Mesenchymal stem cell (in vitro differentiated cells and primary cell): ENCODE data around the gene SMURF1.

Experiments
- DNase-seq: peaks from one replicate; pipeline ENCODE4 v3.0.0-alpha.2; 2013
- H2AFZ ChIP-seq: one replicate; pipeline ENCODE4 v1.6.1; 2013; ENCODE audit warnings: low read depth, mild to moderate bottlenecking, control low read depth, inconsistent platforms, low read length, moderate library complexity
- H2AK5ac ChIP-seq: 2 replicates; pipeline ENCODE4 v1.6.1; 2013; ENCODE audit warnings: low read length, moderate library complexity, mild to moderate bottlenecking, inconsistent platforms; ENCODE audit not compliant: severe bottlenecking
- H2BK120ac ChIP-seq: one replicate; pipeline ENCODE4 v1.6.1; 2013; ENCODE audit warnings: low read depth, mild to moderate bottlenecking, inconsistent platforms, low read length, moderate library complexity
- H2BK12ac ChIP-seq, 2 experiments: one replicate each; pipeline ENCODE4 v1.6.1; 2013; ENCODE audit warnings: inconsistent platforms in 2 of 2, low read length in 2 of 2, mild to moderate bottlenecking in 2 of 2, moderate library complexity in 2 of 2, control low read depth in 1 of 2
- H2BK15ac ChIP-seq: one replicate; pipeline ENCODE4 v1.6.1; 2013; ENCODE audit warnings: mild to moderate bottlenecking, low read depth, inconsistent platforms; ENCODE audit not compliant: poor library complexity, severe bottlenecking
- H2BK5ac ChIP-seq: 2 replicates; pipeline ENCODE4 v1.6.1; 2013; ENCODE audit warnings: low read depth, mild to moderate bottlenecking, low read length, control low read depth, inconsistent platforms; ENCODE audit not compliant: poor library complexity, severe bottlenecking
- H3K14ac ChIP-seq, 2 experiments: one replicate each; pipeline ENCODE4 v1.6.1; 2013; ENCODE audit warnings: inconsistent platforms in 2 of 2, low read length in 2 of 2, control low read depth in 1 of 2, mild to moderate bottlenecking in 1 of 2, moderate library complexity in 1 of 2
- H3K18ac ChIP-seq, 2 experiments: one replicate each; pipeline ENCODE4 v1.6.1; 2013; ENCODE audit warnings: inconsistent platforms in 2 of 2, low read length in 2 of 2, control low read depth in 1 of 2, low read depth in 1 of 2, mild to moderate bottlenecking in 1 of 2
- H3K23ac ChIP-seq, 2 experiments: one replicate each; pipeline ENCODE4 v1.6.1; 2013; ENCODE audit warnings: inconsistent platforms in 2 of 2, low read length in 2 of 2, mild to moderate bottlenecking in 2 of 2, moderate library complexity in 2 of 2, control low read depth in 1 of 2
- H3K27ac ChIP-seq: 2 replicates; pipeline ENCODE4 v1.5.1; 2013; ENCODE audit warnings: mild to moderate bottlenecking, moderate library complexity, low read length, control low read depth, inconsistent platforms; ENCODE audit not compliant: poor library complexity, severe bottlenecking
- H3K27me3 ChIP-seq, 2 experiments: 2 replicates each; pipeline versions ENCODE4 v1.6.1 to v1.7.0; 2013; ENCODE audit warnings: low read length in 2 of 2, mild to moderate bottlenecking in 2 of 2, moderate library complexity in 2 of 2, control low read depth in 1 of 2, inconsistent platforms in 1 of 2; ENCODE audit not compliant: control insufficient read depth in 1 of 2, insufficient read depth in 1 of 2
- H3K36me3 ChIP-seq, 2 experiments: 2 replicates each; pipeline versions ENCODE4 v1.6.1 to v1.7.0; 2013; ENCODE audit warnings: low read length in 2 of 2, control low read depth in 1 of 2, inconsistent platforms in 1 of 2, low read depth in 1 of 2, mild to moderate bottlenecking in 1 of 2; ENCODE audit not compliant: insufficient read depth in 2 of 2, control insufficient read depth in 1 of 2
- H3K4ac ChIP-seq, 2 experiments: one replicate each; pipeline ENCODE4 v1.6.1; 2013; ENCODE audit warnings: inconsistent platforms in 2 of 2, low read length in 2 of 2, mild to moderate bottlenecking in 2 of 2, moderate library complexity in 2 of 2, control low read depth in 1 of 2, low read depth in 1 of 2
- H3K4me1 ChIP-seq: 2 replicates; pipeline ENCODE4 v1.6.1; 2013; ENCODE audit warnings: low read depth, low read length, control low read depth; ENCODE audit not compliant: control insufficient read depth, insufficient read depth
- H3K4me2 ChIP-seq: 2 replicates; pipeline ENCODE4 v1.6.1; 2013; ENCODE audit warnings: low read length, mild to moderate bottlenecking, inconsistent platforms; ENCODE audit not compliant: poor library complexity, severe bottlenecking
- H3K4me3 ChIP-seq, 2 experiments: 2 replicates each; pipeline versions ENCODE4 v1.5.1 to v1.7.0; 2013; ENCODE audit warnings: low read length in 2 of 2, mild to moderate bottlenecking in 2 of 2, control low read depth in 1 of 2, low read depth in 1 of 2; ENCODE audit not compliant: insufficient read depth in 1 of 2
- H3K79me1 ChIP-seq: replicated peaks from 2 replicates; pipeline ENCODE4 v1.6.1; 2013; ENCODE audit warnings: mild to moderate bottlenecking, control low read depth, low read length, inconsistent platforms; ENCODE audit not compliant: poor library complexity, severe bottlenecking
- H3K9ac ChIP-seq: 2 replicates; pipeline ENCODE4 v1.7.0; 2013; ENCODE audit warnings: mild to moderate bottlenecking, low read length, moderate library complexity
- H3K9me3 ChIP-seq: 2 replicates; pipeline ENCODE4 v1.7.0; 2013; ENCODE audit warnings: mild to moderate bottlenecking, low read length; ENCODE audit not compliant: control insufficient read depth
- H4K8ac ChIP-seq: one replicate; pipeline ENCODE4 v1.6.1; 2013; ENCODE audit warnings: inconsistent platforms, mild to moderate bottlenecking, low read length, moderate library complexity
- H4K91ac ChIP-seq: one replicate; pipeline ENCODE4 v1.6.1; 2013; ENCODE audit warnings: mild to moderate bottlenecking, low read length, inconsistent platforms
- WGBS: methylation state at CpG from one replicate; pipeline ENCODE4 v1.1.7; 2013; ENCODE audit warnings: mixed read lengths; 5-methylcytosine and 5-hydroxymethylcytosine counted together

SMURF1 gene

DNA sequence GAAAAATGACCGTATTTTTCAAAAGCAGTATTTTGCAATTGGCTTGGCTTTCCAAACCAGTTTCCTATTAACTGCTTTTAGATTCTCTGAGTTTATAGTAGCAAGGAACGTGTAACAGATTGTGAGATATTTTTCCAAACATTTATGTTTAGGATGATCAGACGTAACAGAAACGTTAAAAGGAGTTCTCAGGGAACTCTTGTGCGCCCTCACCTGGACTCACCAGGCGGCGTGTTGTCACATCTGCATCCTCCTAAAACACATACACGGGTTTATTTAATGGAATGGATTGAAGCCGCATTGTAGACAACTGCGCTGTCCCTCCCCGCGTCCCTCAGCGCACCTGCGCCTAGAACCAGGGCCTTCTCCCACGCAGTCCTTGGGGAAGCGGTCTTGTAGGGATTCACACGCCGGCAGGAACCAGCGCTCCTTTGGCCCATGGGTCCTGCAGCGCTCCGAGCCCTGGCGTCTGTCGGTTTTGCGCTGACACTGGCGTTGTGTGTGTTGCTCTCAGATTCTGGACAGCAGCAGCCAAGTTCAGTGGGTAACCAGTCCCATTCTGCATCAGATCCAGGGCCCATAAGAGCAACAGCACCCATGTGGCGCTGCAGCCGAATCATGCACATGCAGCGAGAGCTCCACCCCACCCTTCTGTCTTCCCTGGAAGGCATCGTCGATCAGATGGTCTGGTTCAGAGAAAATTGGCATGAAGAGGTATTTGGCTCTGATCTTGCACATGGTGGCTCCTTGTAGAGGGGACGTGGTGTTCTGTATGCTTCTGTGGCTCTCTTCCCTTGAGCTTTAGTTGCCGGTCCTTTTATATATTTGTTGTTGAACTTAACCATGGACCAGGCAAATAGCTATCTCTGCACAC lies 150.6 kb downstream of the SMURF1 start:
- Histone ChIP-seq H3K36me3 (peaks cover 67 to 90% of the 10 kb centered on the region in 2 experiments), H2AFZ (no peak overlapping the region), H3K4me2 (no peak overlapping the region), H4K8ac (no peak overlapping the region), H2BK5ac (no peak overlapping the region), H4K91ac (no peak overlapping the region), H3K4me3 (no peak overlapping the region), H2AK5ac (no peak overlapping the region), H2BK120ac (no peak overlapping the region), H3K4ac (no peak overlapping the region), H3K23ac (no peak overlapping the region), H3K14ac (no peak overlapping the region), H3K4me1 (peaks cover 4% of the 10 kb centered on the region), H3K9ac (no peak overlapping the region), H3K79me1 (peaks cover 25% of the 10 kb centered on the region), H3K27me3 (no peaks in the 10 kb centered on the region), H2BK15ac (no peak overlapping the region), H2BK12ac (no peak overlapping the region), H3K9me3 (no peaks in the 10 kb centered on the region), H3K27ac (no peak overlapping the region), H3K18ac (no peak overlapping the region)
- no peak for DNase-seq
- 97% methylated on average over 31 of the region's 32 CpGs for WGBS

DNA sequence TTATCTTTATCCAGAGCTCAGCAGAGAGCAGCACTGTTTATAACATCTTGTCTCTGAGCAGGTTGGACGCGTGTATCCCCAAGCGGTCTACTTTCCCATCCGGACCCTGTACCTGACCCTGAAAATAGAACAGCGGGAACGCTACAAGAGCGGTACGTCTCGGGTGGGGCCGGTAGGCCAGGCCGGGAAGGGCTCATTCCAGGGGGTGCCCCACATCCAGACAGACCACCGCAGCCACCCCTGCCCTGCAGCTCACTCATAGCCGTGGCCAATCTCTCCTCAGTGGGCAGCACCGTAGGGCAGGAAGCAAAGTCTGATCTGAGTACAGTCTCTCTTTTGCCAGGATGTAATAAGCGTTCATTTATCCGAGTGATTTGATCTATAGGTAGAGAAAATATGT lies 151.8 kb downstream of the SMURF1 start:
- H3K9ac ChIP-seq = no peak overlapping the region
- H2BK120ac ChIP-seq = no peak overlapping the region
- no peak overlapping the region for H3K18ac ChIP-seq
- peaks cover 28% of the 10 kb centered on the region for H3K79me1 ChIP-seq
- peaks cover 4% of the 10 kb centered on the region for H3K4me1 ChIP-seq
- no peak overlapping the region for H4K91ac ChIP-seq
- H2AK5ac ChIP-seq = no peak overlapping the region
- no peak overlapping the region for H2BK5ac ChIP-seq
- no peaks in the 10 kb centered on the region for H3K9me3 ChIP-seq
- no peak overlapping the region for H3K4me2 ChIP-seq
- H2BK15ac ChIP-seq = no peak overlapping the region
- no peak for DNase-seq
- 98% methylated on average over 16 of the region's 16 CpGs for WGBS
- no peak overlapping the region for H3K14ac ChIP-seq
- H3K4ac ChIP-seq = no peak overlapping the region
- no peak overlapping the region for H3K23ac ChIP-seq
- no peak overlapping the region for H2BK12ac ChIP-seq
- no peak overlapping the region for H4K8ac ChIP-seq
- H3K4me3 ChIP-seq = no peak overlapping the region
- no peaks in the 10 kb centered on the region for H3K27me3 ChIP-seq
- H3K36me3 ChIP-seq = peaks cover 69 to 99% of the 10 kb centered on the region in 2 experiments
- H2AFZ ChIP-seq = no peak overlapping the region
- no peak overlapping the region for H3K27ac ChIP-seq

DNA sequence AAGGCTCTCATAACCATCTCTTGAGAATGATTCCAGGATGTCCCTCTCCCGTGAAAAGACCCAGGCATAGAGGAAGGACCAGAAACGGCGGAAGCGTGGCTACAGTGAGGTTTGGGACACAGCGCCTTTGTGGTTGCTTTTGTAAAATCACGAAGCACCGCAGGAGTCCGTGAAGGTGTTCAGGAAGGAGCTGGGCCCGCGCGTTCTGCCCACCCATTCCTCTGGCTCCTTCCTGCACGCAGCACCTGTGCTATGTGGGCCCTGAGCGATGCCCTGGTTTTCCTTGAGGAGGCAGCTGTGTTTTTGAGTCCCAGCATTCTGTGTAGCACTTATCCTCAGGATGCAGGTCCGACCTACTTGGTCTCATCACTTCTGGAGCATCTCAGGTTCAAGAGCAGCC lies 152.8 kb downstream of the SMURF1 start:
- Histone ChIP-seq H3K23ac (no peak overlapping the region), H3K79me1 (peaks cover 28% of the 10 kb centered on the region), H2BK15ac (no peak overlapping the region), H2BK12ac (no peak overlapping the region), H4K8ac (no peak overlapping the region), H3K9ac (no peak overlapping the region), H4K91ac (no peak overlapping the region), H3K36me3 (peaks cover 67 to 100% of the 10 kb centered on the region in 2 experiments), H3K9me3 (no peaks in the 10 kb centered on the region), H3K27ac (no peak overlapping the region), H3K4me2 (no peak overlapping the region), H2BK120ac (no peak overlapping the region), H3K14ac (no peak overlapping the region), H3K4me1 (peaks cover 4% of the 10 kb centered on the region), H3K27me3 (no peaks in the 10 kb centered on the region), H3K4me3 (no peak overlapping the region), H2AFZ (no peak overlapping the region), H2BK5ac (no peak overlapping the region), H2AK5ac (no peak overlapping the region), H3K4ac (no peak overlapping the region), H3K18ac (no peak overlapping the region)
- no peak for DNase-seq
- WGBS = 98% methylated on average over 14 of the region's 14 CpGs

DNA sequence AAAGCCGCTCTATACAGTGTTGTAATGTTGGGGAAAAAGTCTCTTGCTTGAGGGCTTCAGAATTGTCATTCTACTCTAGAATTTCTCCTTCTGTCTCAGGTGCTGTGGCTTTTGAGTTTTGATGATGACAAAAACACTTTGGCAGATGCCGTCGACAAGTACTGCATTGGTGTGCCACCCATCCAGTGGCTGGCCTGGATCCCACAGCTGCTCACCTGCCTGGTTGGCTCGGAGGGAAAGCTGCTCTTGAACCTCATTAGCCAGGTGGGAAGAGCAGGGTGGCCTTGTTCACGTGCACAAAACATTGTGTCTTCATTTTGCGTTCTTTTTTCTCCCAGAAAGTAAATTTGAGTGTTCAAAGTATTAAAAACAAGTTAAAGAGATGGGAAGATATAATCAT lies 153.6 kb downstream of the SMURF1 start:
- peaks cover 26% of the 10 kb centered on the region for H3K79me1 ChIP-seq
- H3K18ac ChIP-seq = no peak overlapping the region
- no peak overlapping the region for H2AFZ ChIP-seq
- H3K4me3 ChIP-seq = no peak overlapping the region
- no peak overlapping the region for H2BK5ac ChIP-seq
- no peaks in the 10 kb centered on the region for H3K27me3 ChIP-seq
- no peak overlapping the region for H2BK15ac ChIP-seq
- no peak overlapping the region for H4K8ac ChIP-seq
- no peak overlapping the region for H2AK5ac ChIP-seq
- H3K9me3 ChIP-seq = peaks cover 4% of the 10 kb centered on the region
- no peak overlapping the region for H3K4ac ChIP-seq
- no peak overlapping the region for H3K4me2 ChIP-seq
- H3K23ac ChIP-seq = no peak overlapping the region
- DNase-seq = no peak
- no peak overlapping the region for H3K9ac ChIP-seq
- H2BK12ac ChIP-seq = no peak overlapping the region
- H3K27ac ChIP-seq = no peak overlapping the region
- H3K4me1 ChIP-seq = peaks cover 3% of the 10 kb centered on the region
- no peak overlapping the region for H3K14ac ChIP-seq
- WGBS = 99% methylated on average over 4 of the region's 6 CpGs
- H2BK120ac ChIP-seq = no peak overlapping the region
- peaks cover 60 to 100% of the 10 kb centered on the region in 2 experiments for H3K36me3 ChIP-seq
- no peak overlapping the region for H4K91ac ChIP-seq
